K562 (cell line): ENCODE results near the gene RAB31. TPM values are rescaled to one million over a fixed set of nuclear protein-coding genes. Genes with fewer than 3 reads are reported as not detected.

Experiments used
- ATAC-seq: fragments of 200-7000 bp; cut with Tn5 transposase; 3 replicates; pipeline ENCODE4 v1.9.1; 2020; ENCODE audit warnings: moderate library complexity
- BruUV-seq: library from RNA; stranded (reverse); fragments of 400-500 nt; replicated peaks from 2 replicates; lab custom pipeline; 2021; lab: Mats Ljungman, UMichigan
- CTCF ChIA-PET: fragments of 300-600 bp; formaldehyde crosslinking; extraction: SDS; loops from one replicate; lab custom pipeline; 2021; ENCODE audit warnings: low intra/inter-chr PET ratio; lab: Yijun Ruan, JAX
- POLR2A ChIA-PET: fragments of 300-600, 350-650 bp; sonication (Branson Sonifier 250); formaldehyde crosslinking; extraction: SDS; loops from one replicate; lab custom pipeline; 2021; ENCODE audit warnings: antibody characterized with exemption, inconsistent platforms; lab: Yijun Ruan, JAX
- DNase-seq, 4 experiments: peaks; one replicate each; pipeline versions ENCODE4 v3.0.0 to v3.0.0-alpha.2; 2011 to 2018; ENCODE audit warnings: low spot score in 3 of 4, mixed read lengths in 3 of 4; ENCODE audit errors: extremely low read depth in 1 of 4
- FAIRE-seq: peaks from 2 replicates; lab custom pipeline; 2011; peaks lifted over from hg19 to GRCh38; lab: Jason Lieb, UNC
- H2AFZ ChIP-seq: 2 replicates; pipeline ENCODE4 v1.6.0; 2011; ENCODE audit warnings: low read depth, low read length, control low read depth, inconsistent platforms
- H3K27ac ChIP-seq: fragments of 200-600 bp; 3 replicates; pipeline ENCODE4 v1.8.0; 2011; ENCODE audit warnings: low read depth, mild to moderate bottlenecking, control low read depth, inconsistent platforms, low read length, moderate library complexity, mixed read lengths; ENCODE audit errors: extremely low read depth
- H3K27me3 ChIP-seq, 2 experiments: fragments of 300-600 bp in 1 of 2; 2 replicates in 1 of 2; 3 replicates in 1 of 2; pipeline versions ENCODE4 v1.6.0 to v1.8.0; 2011; ENCODE audit warnings: inconsistent platforms in 2 of 2, low read length in 2 of 2, mild to moderate bottlenecking in 1 of 2, mixed read lengths in 1 of 2, moderate library complexity in 1 of 2; ENCODE audit not compliant: control insufficient read depth in 2 of 2, insufficient read depth in 2 of 2
- H3K36me3 ChIP-seq: fragments of 300-600 bp; 3 replicates; pipeline ENCODE4 v1.8.0; 2011; ENCODE audit warnings: mild to moderate bottlenecking, low read length, inconsistent platforms; ENCODE audit not compliant: control insufficient read depth, insufficient read depth
- H3K4me1 ChIP-seq, 2 experiments: fragments of 200-600 bp in 1 of 2; replicated peaks in 1 of 2; 2 replicates in 1 of 2; 3 replicates in 1 of 2; pipeline versions ENCODE4 v1.5.1 to v1.8.0; 2011; ENCODE audit warnings: inconsistent platforms in 2 of 2, low read length in 2 of 2, mild to moderate bottlenecking in 1 of 2, mixed read lengths in 1 of 2, moderate library complexity in 1 of 2; ENCODE audit not compliant: control insufficient read depth in 2 of 2, insufficient read depth in 2 of 2
- H3K4me2 ChIP-seq: 2 replicates; pipeline ENCODE4 v1.6.1; 2011; ENCODE audit warnings: low read length, control low read depth, inconsistent platforms, mixed read lengths; ENCODE audit not compliant: insufficient read depth
- H3K4me3 ChIP-seq: fragments of 200-600 bp; sonication (generic), shearing (Covaris generic); 2 replicates; pipeline ENCODE4 v1.5.1; 2016; ENCODE audit warnings: control low read depth, inconsistent platforms
- H3K79me2 ChIP-seq: fragments of 200-600 bp; 3 replicates; pipeline ENCODE4 v1.8.0; 2011; ENCODE audit warnings: low read length, inconsistent platforms; ENCODE audit not compliant: control insufficient read depth, insufficient read depth
- H3K9ac ChIP-seq, 2 experiments: 2 replicates each; pipeline versions ENCODE4 v1.6.0 to v1.6.1; 2011; ENCODE audit warnings: low read depth in 2 of 2, low read length in 2 of 2, control low read depth in 1 of 2, inconsistent platforms in 1 of 2, mild to moderate bottlenecking in 1 of 2, mixed read lengths in 1 of 2; ENCODE audit not compliant: insufficient read depth in 1 of 2
- H3K9me1 ChIP-seq: one replicate; pipeline ENCODE4 v1.6.0; 2011; ENCODE audit warnings: inconsistent platforms, mild to moderate bottlenecking, low read length, moderate library complexity; ENCODE audit not compliant: control insufficient read depth, insufficient read depth
- H3K9me3 ChIP-seq: replicated peaks from 2 replicates; pipeline ENCODE4 v1.5.1; 2011; ENCODE audit warnings: low read depth, low read length, inconsistent platforms; ENCODE audit not compliant: control insufficient read depth, insufficient read depth
- H4K20me1 ChIP-seq: replicated peaks from 2 replicates; pipeline ENCODE4 v1.6.1; 2011; ENCODE audit warnings: low read length, inconsistent platforms, mixed read lengths; ENCODE audit not compliant: control insufficient read depth, insufficient read depth
- CREB3 ChIP-seq: fragments of 450-650 bp; conservative IDR thresholded peaks from 2 replicates; pipeline ENCODE4 v1.6.1; 2016; ENCODE audit warnings: missing genetic modification characterization, low read depth, mild to moderate bottlenecking, missing compliant biosample characterization, moderate library complexity
- CREB5 ChIP-seq: fragments of 250-450 bp; sonication (Bioruptor Pico); IDR thresholded peaks from 2 replicates; pipeline ENCODE4 v1.5.0; 2020; ENCODE audit warnings: mild to moderate bottlenecking
- GTF2A2 ChIP-seq: IDR thresholded peaks from 2 replicates; pipeline ENCODE4 v1.6.1; 2016; ENCODE audit warnings: mild to moderate bottlenecking, missing genetic modification characterization, missing compliant biosample characterization
- MBD2 ChIP-seq: sonication (generic); IDR thresholded peaks from 2 replicates; pipeline ENCODE4 v1.6.1; 2016; ENCODE audit warnings: low read depth, borderline replicate concordance
- NR4A1 ChIP-seq, 2 experiments: fragments of 250-450 bp in 1 of 2; fragments of 450-650 bp in 1 of 2; sonication (Bioruptor Pico) in 1 of 2; IDR thresholded peaks; 2 replicates each; pipeline versions ENCODE4 v1.4.0 to v1.6.1; 2016 to 2020; ENCODE audit warnings: mild to moderate bottlenecking in 2 of 2, missing compliant biosample characterization in 1 of 2, missing genetic modification characterization in 1 of 2, moderate library complexity in 1 of 2
- PTRF ChIP-seq: fragments of 450-650 bp; IDR thresholded peaks from 2 replicates; pipeline ENCODE4 v1.6.1; 2016; ENCODE audit warnings: mild to moderate bottlenecking, missing genetic modification characterization, missing compliant biosample characterization
- ZBTB17 ChIP-seq: fragments of 450-650 bp; formaldehyde crosslinking; IDR thresholded peaks from 2 replicates; pipeline ENCODE4 v1.4.0; 2020; ENCODE audit warnings: mild to moderate bottlenecking
- ZNF175 ChIP-seq: fragments of 200-800 bp; sonication (Bioruptor generic); IDR thresholded peaks from 2 replicates; pipeline ENCODE4 v1.6.1; 2016; ENCODE audit warnings: low read depth, mild to moderate bottlenecking, missing genetic modification characterization, missing compliant biosample characterization
- ZNF23 ChIP-seq: fragments of 250-450 bp; sonication (Bioruptor Pico); IDR thresholded peaks from 2 replicates; pipeline ENCODE4 v1.4.0; 2020; ENCODE audit warnings: mild to moderate bottlenecking
- ZNF316 ChIP-seq: fragments of 450-650 bp; IDR thresholded peaks from 2 replicates; pipeline ENCODE4 v1.6.1; 2016
- ZNF347 ChIP-seq: fragments of 450-650 bp; formaldehyde crosslinking; IDR thresholded peaks from 2 replicates; pipeline ENCODE4 v1.4.0; 2020; ENCODE audit warnings: low read depth, mild to moderate bottlenecking, moderate library complexity
- ZNF449 ChIP-seq: fragments of 250-450 bp; sonication (Bioruptor Pico); IDR thresholded peaks from 2 replicates; pipeline ENCODE4 v1.8.0; 2022; ENCODE audit warnings: moderate library complexity, mild to moderate bottlenecking, inconsistent platforms
- ZNF668 ChIP-seq: fragments of 250-450 bp; sonication (Bioruptor Pico); IDR thresholded peaks from 2 replicates; pipeline ENCODE4 v1.8.0; 2022; ENCODE audit warnings: mild to moderate bottlenecking, inconsistent platforms
- ZNF740 ChIP-seq, 3 experiments: fragments of 200-800 bp in 1 of 3; sonication (Bioruptor generic) in 1 of 3; sonication (generic) in 1 of 3; formaldehyde crosslinking in 1 of 3; IDR thresholded peaks; 2 replicates each; pipeline versions ENCODE4 v1.6.1 to v1.8.0; 2016 to 2022; ENCODE audit warnings: mild to moderate bottlenecking in 2 of 3, missing compliant biosample characterization in 2 of 3, missing genetic modification characterization in 2 of 3, missing genetic modification reagents in 1 of 3
- WGBS: fragments of 100-300 bp; shearing (Covaris generic); methylation state at CpG from one replicate; pipeline ENCODE4 v1.1.6; 2016; ENCODE audit warnings: low coverage, mixed read lengths; ENCODE audit not compliant: insufficient coverage; ENCODE audit errors: missing lambda C conversion rate; 5-methylcytosine and 5-hydroxymethylcytosine counted together
- in situ Hi-C: fragments of 300-500 bp; cut with MboI; formaldehyde crosslinking; loops from 4 replicates; pipeline ENCODE4 v1.15.0; 2018; ENCODE audit warnings: inconsistent platforms, mixed read lengths
- intact Hi-C: fragments of 100-400 bp; cut with micrococcal nuclease; formaldehyde crosslinking; loops from 2 replicates; pipeline ENCODE4 v1.14.2; 2022
- polyA plus RNA-seq, 8 experiments: library from polyadenylated mRNA; depleted of rRNA in 4 of 8; stranded (reverse) in 5 of 8; unstranded in 3 of 8; fragments of >200 nt; fragmentation: Nextera tagmentation in 2 of 8; fragmentation: Illumina TruSeq in 1 of 8; extraction: Ambion mirVana in 2 of 8; extraction: Trizol in 1 of 8; gene quantifications; 2 replicates each; pipeline versions ENCODE4 v1.2.1 to v1.2.3, GENCODE V29; 2011 to 2014; ENCODE audit warnings: inconsistent platforms in 1 of 8, missing spikeins in 1 of 8
- total RNA-seq, 7 experiments: library from RNA; depleted of rRNA in 6 of 7; stranded (reverse); fragments of >200 nt in 6 of 7; fragmentation: Illumina TruSeq in 2 of 7; extraction: Trizol in 2 of 7; gene quantifications; 2 replicates each; pipeline versions ENCODE4 v1.2.1 to v1.2.3, GENCODE V29; 2011 to 2021; ENCODE audit warnings: low replicate concordance in 1 of 7

The RAB31 gene
- total and polyA plus RNA-seq, 9 of the 15 experiments (the other 6 are each of a cell fraction or from before 2014, with no cell fraction given): 20.7 to 70.4 (median 41.3) TPM

- Histone ChIP-seq H4K20me1 (no peaks in the 10 kb centered on the region), H3K36me3 (no peaks in the 10 kb centered on the region), H3K27me3 (no peaks in the 10 kb centered on the region), H3K9me1 (no peaks in the 10 kb centered on the region), H3K27ac (peak overlapping the region; percentile 97), H3K4me1 (peaks cover 35 to 78% of the 10 kb centered on the region in 2 experiments), H3K4me3 (no peak overlapping the region), H2AFZ (peak overlapping the region; percentile 32; the same call in 1 of the 2 replicates), H3K4me2 (no peak overlapping the region), H3K9ac (no peak overlapping the region), H3K9me3 (no peaks in the 10 kb centered on the region), H3K79me2 (peaks cover 14% of the 10 kb centered on the region; the same call in 2 of the 3 replicates)
- ChIA-PET POLR2A (interaction anchor here (0.6 kb wide), 1 partner anchor 11 kb away, joined by 4 read pairs; the partner anchor contains the start of gene TXNDC2), CTCF (interaction anchor here (0.7 kb wide), 1 partner anchor 65 kb away, joined by 3 read pairs; no protein-coding TSS in a partner anchor)
- ATAC-seq (no peak), FAIRE-seq (no peak), DNase-seq (no peak)
- in situ Hi-C loops (no loop called here), intact Hi-C loops (loop anchor here (10.0 kb wide), 1 partner anchor 190 kb away; no protein-coding TSS in a partner anchor)
- 95% methylated on average over 1 of the region's 1 CpG for WGBS
- no TSS peak for BruUV-seq
- TF ChIP-seq ZNF23 (0 out of 2 replicates have a peak, but pooled peaks have one; percentile 40), ZNF449 (CRISPR knock-in tag) (0 out of 2 replicates have a peak, but pooled peaks have one; percentile 65), CREB5 (CRISPR knock-in tag) (peak; percentile 45; the same call in 1 of the 2 replicates), ZNF175 (CRISPR knock-in tag) (0 out of 2 replicates have a peak, but pooled peaks have one; percentile 40), ZNF668 (CRISPR knock-in tag) (peak; percentile 89), ZNF347 (CRISPR knock-in tag) (0 out of 2 replicates have a peak, but pooled peaks have one; percentile 26), NR4A1 (CRISPR knock-in tag; IDR thresholded peaks at IDR 0.05) (no peak), NR4A1 (tag; IDR thresholded peaks at IDR 0.05) (0 out of 2 replicates have a peak, but pooled peaks have one; percentile 51), ZNF740 (CRISPR knock-in tag; IDR thresholded peaks at IDR 0.05) (no peak), ZNF740 (tag; IDR thresholded peaks at IDR 0.05) (peak in 1 of 2 experiments; percentile 87; a peak in 2 of 4 replicates), ZNF316 (0 out of 2 replicates have a peak, but pooled peaks have one; percentile 18), MBD2 (no peak), GTF2A2 (peak; percentile 87), PTRF (tag) (peak; percentile 88), CREB3 (tag) (peak; percentile 76), ZBTB17 (CRISPR knock-in tag) (peak; percentile 45; the same call in 1 of the 2 replicates)
Measured at GRCh38 chr18:9874728-9875127, 166.6 kb downstream of the RAB31 start.
